Thyroid gland (tissue), 4 donors: Measurements from ENCODE around the gene OSBPL1A.

Source experiments
- CTCF ChIP-seq, 6 experiments: fragments of 200-600 bp in 3 of 6; fragments of 450-650 bp in 3 of 6; sonication (generic) in 3 of 6; IDR thresholded peaks; one replicate each; pipeline ENCODE4 v1.5.1; 2016 to 2019; ENCODE audit warnings: antibody characterized with exemption in 6 of 6, mild to moderate bottlenecking in 2 of 6, inconsistent platforms in 1 of 6, moderate library complexity in 1 of 6
- POLR2A ChIP-seq, 2 donors: fragments of 450-650 bp; IDR thresholded peaks; one replicate each; pipeline ENCODE4 v1.6.1; 2017; ENCODE audit warnings: antibody characterized with exemption in 2 of 2, mild to moderate bottlenecking in 2 of 2, moderate library complexity in 1 of 2

DNA sequence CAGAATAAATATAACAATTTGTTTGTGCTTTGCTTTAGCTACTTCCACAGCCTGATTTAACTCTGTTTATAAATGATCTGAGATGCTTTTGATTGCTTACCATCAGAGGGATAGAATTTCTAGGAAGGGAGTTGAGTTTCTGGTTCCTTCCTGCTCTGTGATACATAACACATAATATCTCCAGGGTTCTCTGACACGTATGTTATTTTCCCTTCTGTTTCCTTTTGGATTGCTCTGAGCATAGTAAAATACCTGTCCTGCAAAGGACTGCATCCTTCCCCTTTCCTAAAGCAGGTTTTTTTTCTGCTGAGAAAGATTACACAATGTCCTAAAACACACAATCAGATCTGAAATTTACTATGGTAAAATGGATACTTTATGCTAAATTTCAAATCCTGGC, 182.7 kb downstream of the OSBPL1A start:
- TF ChIP-seq CTCF (IDR thresholded peaks at IDR 0.05), result no peak
- no peak for TF ChIP-seq POLR2A (IDR thresholded peaks at IDR 0.05)
